ENCODE data around the gene AKAP13. TPM values are rescaled to one million over a fixed set of nuclear protein-coding genes. Genes with fewer than 3 reads are reported as not detected.
"Not testable (repeated sequence)": the region's sequence is repeated elsewhere in the genome, so short reads cannot be mapped to it uniquely, and the experiment has no call there.

Gene AKAP13
- total RNA-seq, 2 experiments from 2014 or later = 83.2 to 85.2 TPM

GRCh38 chr15:85582131-85583079 is 202.0 kb downstream of the AKAP13 start:
- H3K4me1 Mint-ChIP-seq = peaks cover 70% of the 10 kb centered on the region
- DNase-seq = peak; percentile 68
- peaks cover 44% of the 10 kb centered on the region for H3K36me3 Mint-ChIP-seq
- H3K27me3 Mint-ChIP-seq = no peaks in the 10 kb centered on the region
- H3K9me3 Mint-ChIP-seq = no peaks in the 10 kb centered on the region
- H3K27ac Mint-ChIP-seq = peak overlapping the region; percentile 90
- H3K4me3 Mint-ChIP-seq = peak overlapping the region; percentile 72

- H3K4me1 Mint-ChIP-seq = peaks cover 70% of the 10 kb centered on the region
- H3K27ac Mint-ChIP-seq = peak overlapping the region; percentile 90
- no peaks in the 10 kb centered on the region for H3K27me3 Mint-ChIP-seq
- DNase-seq = no peak
- peaks cover 51% of the 10 kb centered on the region for H3K36me3 Mint-ChIP-seq
- no peaks in the 10 kb centered on the region for H3K9me3 Mint-ChIP-seq
- peak overlapping the region; percentile 72 for H3K4me3 Mint-ChIP-seq
Observed at GRCh38 chr15:85583442-85583841, 203.0 kb downstream of the AKAP13 start.

- DNase-seq = peak; percentile 55
- peak overlapping the region; percentile 90 for H3K27ac Mint-ChIP-seq
- H3K4me1 Mint-ChIP-seq = peaks cover 69% of the 10 kb centered on the region
- H3K9me3 Mint-ChIP-seq = no peaks in the 10 kb centered on the region
- H3K27me3 Mint-ChIP-seq = no peaks in the 10 kb centered on the region
- peak overlapping the region; percentile 72 for H3K4me3 Mint-ChIP-seq
- peaks cover 55% of the 10 kb centered on the region for H3K36me3 Mint-ChIP-seq
Observed at GRCh38 chr15:85583923-85584390, 203.6 kb downstream of the AKAP13 start.

- peak overlapping the region; percentile 40 for H3K27ac Mint-ChIP-seq
- H3K27me3 Mint-ChIP-seq = no peaks in the 10 kb centered on the region
- DNase-seq = no peak
- peaks cover 50% of the 10 kb centered on the region for H3K36me3 Mint-ChIP-seq
- no peak overlapping the region for H3K4me3 Mint-ChIP-seq
- peaks cover 61% of the 10 kb centered on the region for H3K4me1 Mint-ChIP-seq
- H3K9me3 Mint-ChIP-seq = no peaks in the 10 kb centered on the region
Observed at GRCh38 chr15:85584872-85585271, 204.5 kb downstream of the AKAP13 start.

GRCh38 chr15:85586196-85586595 is 205.8 kb downstream of the AKAP13 start:
- H3K4me3 Mint-ChIP-seq, H3K27me3 Mint-ChIP-seq, H3K9me3 Mint-ChIP-seq, H3K27ac Mint-ChIP-seq, DNase-seq: not testable (repeated sequence)
- peaks cover 53% of the 10 kb centered on the region for H3K4me1 Mint-ChIP-seq
- peaks cover 38% of the 10 kb centered on the region for H3K36me3 Mint-ChIP-seq

GRCh38 chr15:85587707-85588411 is 207.5 kb downstream of the AKAP13 start:
- H3K9me3 Mint-ChIP-seq = no peaks in the 10 kb centered on the region
- H3K4me1 Mint-ChIP-seq = peaks cover 43% of the 10 kb centered on the region
- no peak overlapping the region for H3K27ac Mint-ChIP-seq
- no peaks in the 10 kb centered on the region for H3K27me3 Mint-ChIP-seq
- H3K36me3 Mint-ChIP-seq = peaks cover 30% of the 10 kb centered on the region
- no peak for DNase-seq
- H3K4me3 Mint-ChIP-seq = no peak overlapping the region

- H3K4me1 Mint-ChIP-seq = peaks cover 40% of the 10 kb centered on the region
- no peaks in the 10 kb centered on the region for H3K9me3 Mint-ChIP-seq
- peaks cover 29% of the 10 kb centered on the region for H3K36me3 Mint-ChIP-seq
- no peaks in the 10 kb centered on the region for H3K27me3 Mint-ChIP-seq
- DNase-seq = no peak
- H3K27ac Mint-ChIP-seq = no peak overlapping the region
- H3K4me3 Mint-ChIP-seq = no peak overlapping the region
Observed at GRCh38 chr15:85588677-85589076, 208.3 kb downstream of the AKAP13 start.

- no peak overlapping the region for H3K27ac Mint-ChIP-seq
- no peaks in the 10 kb centered on the region for H3K27me3 Mint-ChIP-seq
- no peak overlapping the region for H3K4me3 Mint-ChIP-seq
- H3K36me3 Mint-ChIP-seq = peaks cover 25% of the 10 kb centered on the region
- H3K9me3 Mint-ChIP-seq = no peaks in the 10 kb centered on the region
- H3K4me1 Mint-ChIP-seq = peaks cover 37% of the 10 kb centered on the region
- DNase-seq = no peak
Observed at GRCh38 chr15:85589851-85590250, 209.4 kb downstream of the AKAP13 start.

- Mint-ChIP-seq H3K36me3 (peaks cover 26% of the 10 kb centered on the region), H3K4me1 (peaks cover 40% of the 10 kb centered on the region), H3K4me3 (no peak overlapping the region), H3K9me3 (no peaks in the 10 kb centered on the region), H3K27me3 (no peaks in the 10 kb centered on the region), H3K27ac (no peak overlapping the region)
- no peak for DNase-seq
Observed at GRCh38 chr15:85591622-85592021, 211.2 kb downstream of the AKAP13 start.

GRCh38 chr15:85592148-85592547 is 211.7 kb downstream of the AKAP13 start:
- no peaks in the 10 kb centered on the region for H3K9me3 Mint-ChIP-seq

GRCh38 chr15:85593809-85594445 is 213.5 kb downstream of the AKAP13 start:
- H3K27me3 Mint-ChIP-seq = no peaks in the 10 kb centered on the region
- H3K4me3 Mint-ChIP-seq = no peak overlapping the region
- DNase-seq = no peak
- H3K9me3 Mint-ChIP-seq = no peaks in the 10 kb centered on the region
- H3K27ac Mint-ChIP-seq = peak overlapping the region; percentile 20
- H3K36me3 Mint-ChIP-seq = peaks cover 28% of the 10 kb centered on the region
- peaks cover 53% of the 10 kb centered on the region for H3K4me1 Mint-ChIP-seq

More at GRCh38 chr15:85592148-85592547, 211.7 kb downstream of the AKAP13 start:
- no peaks in the 10 kb centered on the region for H3K27me3 Mint-ChIP-seq
- H3K36me3 Mint-ChIP-seq = peaks cover 27% of the 10 kb centered on the region
- no peak overlapping the region for H3K4me3 Mint-ChIP-seq
- H3K4me1 Mint-ChIP-seq = peaks cover 44% of the 10 kb centered on the region
- no peak for DNase-seq
- H3K27ac Mint-ChIP-seq = no peak overlapping the region

- H3K4me1 Mint-ChIP-seq = peaks cover 55% of the 10 kb centered on the region
- peaks cover 30% of the 10 kb centered on the region for H3K36me3 Mint-ChIP-seq
- no peak for DNase-seq
- no peaks in the 10 kb centered on the region for H3K27me3 Mint-ChIP-seq
- peak overlapping the region; percentile 93 for H3K27ac Mint-ChIP-seq
- H3K4me3 Mint-ChIP-seq = peak overlapping the region; percentile 42
- no peaks in the 10 kb centered on the region for H3K9me3 Mint-ChIP-seq
Observed at GRCh38 chr15:85595804-85596536, 215.6 kb downstream of the AKAP13 start.

- Mint-ChIP-seq H3K4me1 (peaks cover 51% of the 10 kb centered on the region), H3K27ac (peak overlapping the region; percentile 25), H3K4me3 (no peak overlapping the region), H3K36me3 (peaks cover 30% of the 10 kb centered on the region), H3K27me3 (no peaks in the 10 kb centered on the region), H3K9me3 (no peaks in the 10 kb centered on the region)
- peak; percentile 17 for DNase-seq
Observed at GRCh38 chr15:85597155-85597815, 216.9 kb downstream of the AKAP13 start.

GRCh38 chr15:85598219-85598618 is 217.8 kb downstream of the AKAP13 start:
- Mint-ChIP-seq H3K9me3 (no peaks in the 10 kb centered on the region), H3K4me3 (no peak overlapping the region), H3K36me3 (peaks cover 30% of the 10 kb centered on the region), H3K27ac (no peak overlapping the region), H3K27me3 (no peaks in the 10 kb centered on the region), H3K4me1 (peaks cover 54% of the 10 kb centered on the region)
- DNase-seq = no peak

All from activated naive CD8-positive, alpha-beta T cell treated with anti-CD3 and anti-CD28 coated beads for 36 hours (primary cell).